Ovary (tissue), 9 donors: Measurements from ENCODE around the gene RPL31. TPM values are rescaled to one million over a fixed set of nuclear protein-coding genes. Genes with fewer than 3 reads are reported as not detected.

Experiments
- DNase-seq, 5 donors: peaks; one replicate each; pipeline ENCODE4 v3.0.0-alpha.2; 2019 to 2020
- H3K27ac ChIP-seq, 2 donors: fragments of 200-600 bp; one replicate each; pipeline versions ENCODE4 v1.5.1 to v1.8.0; 2019 to 2022
- H3K27me3 ChIP-seq: fragments of 200-600 bp; one replicate; pipeline ENCODE4 v1.8.0; 2022
- H3K36me3 ChIP-seq: fragments of 200-600 bp; sonication (generic); one replicate; pipeline ENCODE4 v1.5.1; 2019
- H3K4me1 ChIP-seq: one replicate; pipeline ENCODE4 v1.8.1; 2013; ENCODE audit warnings: mild to moderate bottlenecking, moderate library complexity; ENCODE audit not compliant: insufficient read depth
- H3K4me3 ChIP-seq: fragments of 200-600 bp; sonication (generic); one replicate; pipeline ENCODE4 v1.5.1; 2017
- H3K9me3 ChIP-seq, 2 donors: fragments of 200-600 bp in 1 of 2; sonication (generic) in 1 of 2; one replicate each; pipeline versions ENCODE4 v1.5.1 to v1.8.1; 2013 to 2019; ENCODE audit warnings: mild to moderate bottlenecking in 1 of 2, moderate library complexity in 1 of 2
- CTCF ChIP-seq, 3 donors: fragments of 450-650 bp in 2 of 3; fragments of 200-600 bp in 1 of 3; IDR thresholded peaks; one replicate each; pipeline versions ENCODE4 v1.5.1 to v1.8.0; 2016 to 2022; ENCODE audit warnings: antibody characterized with exemption in 3 of 3, mild to moderate bottlenecking in 1 of 3
- EP300 ChIP-seq: sonication (generic); formaldehyde crosslinking; IDR thresholded peaks from one replicate; pipeline ENCODE4 v1.6.1; 2017; ENCODE audit warnings: antibody characterized with exemption
- POLR2A ChIP-seq: fragments of 450-650 bp; IDR thresholded peaks from one replicate; pipeline ENCODE4 v1.6.1; 2017; ENCODE audit warnings: antibody characterized with exemption, mild to moderate bottlenecking, moderate library complexity
- WGBS, 3 donors: extraction: QIAGEN DNeasy Blood & Tissue Kit in 1 of 3; methylation state at CpG; one replicate each; pipeline versions ENCODE4 v1.1.5 to v1.1.7; 2013 to 2017; 5-methylcytosine and 5-hydroxymethylcytosine counted together
- intact Hi-C, 4 donors: fragments of 100-400 bp; cut with DNase I; formaldehyde crosslinking; loops; one replicate each; pipeline versions ENCODE4 v1.11.0 to v1.15.1; 2022 to 2023
- polyA plus RNA-seq, 2 donors: library from polyadenylated mRNA; stranded (reverse); fragments of 200-250 nt in 1 of 2; fragments of 350-450 nt in 1 of 2; fragmentation: Illumina TruSeq in 1 of 2; extraction: RNeasy Lipid Tissue Mini Kit (QIAGEN cat#74804) in 1 of 2; gene quantifications; one replicate each; pipeline ENCODE4 v1.2.3, GENCODE V29; 2013 to 2014
- total RNA-seq, 7 donors: library from RNA; depleted of rRNA in 2 of 7; stranded (reverse); fragments of >200 nt in 2 of 7; fragmentation: NEBNext Ultra II Directional in 3 of 7; extraction: Animal tissue kit (Norgen Biotek cat#: 25700) in 3 of 7; gene quantifications; one replicate each; pipeline versions ENCODE4 v1.1.0 to v1.2.4, GENCODE V29; 2016 to 2023
- donor health status: DM: no; HTN: no; CAD: no; lungs with moderate emphysema.
- donor health status: DM: no; HTN: no; CAD: no.
- donor health status: Bipolar disorder and iron deficiency.
- donor health status: DM: yes; HTN: yes; CAD: no.
- donor health status: DM: no; HTN: no; CAD: no.
- donor health status: DM: yes; HTN: yes; CAD: no.

Gene RPL31
- total and polyA plus RNA-seq, 9 donors, result 2,349 to 14,384 (median 3,108) TPM

- no peak for DNase-seq
- TF ChIP-seq POLR2A (no peak), EP300 (no peak), CTCF (IDR thresholded peaks at IDR 0.05) (no peak)
- Histone ChIP-seq H3K9me3 (no peaks in the 10 kb centered on the region), H3K36me3 (no peaks in the 10 kb centered on the region), H3K4me1 (no peaks in the 10 kb centered on the region), H3K27me3 (no peaks in the 10 kb centered on the region), H3K4me3 (no peak overlapping the region), H3K27ac (no peak overlapping the region)
- 92 to 94% (median 93%) methylated on average over 7 of the region's 7 CpGs for WGBS, 3 donors
- intact Hi-C loops, result no loop called here
Observed at GRCh38 chr2:100969998-100970397, 32.1 kb upstream of the RPL31 start.

- intact Hi-C loops, result no loop called here
- no peak for DNase-seq
- Histone ChIP-seq H3K27me3 (no peaks in the 10 kb centered on the region), H3K9me3 (no peaks in the 10 kb centered on the region), H3K27ac (no peak overlapping the region), H3K36me3 (no peaks in the 10 kb centered on the region), H3K4me1 (no peaks in the 10 kb centered on the region), H3K4me3 (no peak overlapping the region)
- 49 to 51% (median 51%) methylated on average over 9 of the region's 9 CpGs for WGBS, 3 donors
- TF ChIP-seq POLR2A (no peak), CTCF (IDR thresholded peaks at IDR 0.05) (no peak), EP300 (no peak)
Observed at GRCh38 chr2:100971221-100971620, 30.9 kb upstream of the RPL31 start.

- intact Hi-C loops, result no loop called here
- no peak overlapping the region for H3K4me3 ChIP-seq
- H3K9me3 ChIP-seq, result no peaks in the 10 kb centered on the region
- no peaks in the 10 kb centered on the region for H3K36me3 ChIP-seq
- no peak for TF ChIP-seq EP300
- TF ChIP-seq POLR2A, result no peak
- TF ChIP-seq CTCF (IDR thresholded peaks at IDR 0.05), result no peak
- no peak for DNase-seq
- no peaks in the 10 kb centered on the region for H3K4me1 ChIP-seq
- WGBS, 3 donors, result 91 to 93% (median 91%) methylated on average over 7 of the region's 7 CpGs
- no peak overlapping the region for H3K27ac ChIP-seq
- no peaks in the 10 kb centered on the region for H3K27me3 ChIP-seq
Observed at GRCh38 chr2:100972452-100972851, 29.6 kb upstream of the RPL31 start.

- intact Hi-C loops, result no loop called here
- DNase-seq, result no peak
- H3K36me3 ChIP-seq, result no peaks in the 10 kb centered on the region
Observed at GRCh38 chr2:100974712-100975520, 27.2 kb upstream of the RPL31 start.

More at GRCh38 chr2:100974712-100975520, 27.2 kb upstream of the RPL31 start:
- no peaks in the 10 kb centered on the region for H3K27me3 ChIP-seq
- TF ChIP-seq EP300, result no peak
- TF ChIP-seq CTCF (IDR thresholded peaks at IDR 0.05), result no peak
- TF ChIP-seq POLR2A, result no peak
- H3K4me3 ChIP-seq, result no peak overlapping the region
- no peaks in the 10 kb centered on the region for H3K9me3 ChIP-seq
- H3K27ac ChIP-seq, result no peak overlapping the region
- H3K4me1 ChIP-seq, result no peaks in the 10 kb centered on the region
- WGBS, 3 donors, result 93 to 94% (median 93%) methylated on average over 22 of the region's 22 CpGs
